ENCODE data around the gene GRK2.

DNA sequence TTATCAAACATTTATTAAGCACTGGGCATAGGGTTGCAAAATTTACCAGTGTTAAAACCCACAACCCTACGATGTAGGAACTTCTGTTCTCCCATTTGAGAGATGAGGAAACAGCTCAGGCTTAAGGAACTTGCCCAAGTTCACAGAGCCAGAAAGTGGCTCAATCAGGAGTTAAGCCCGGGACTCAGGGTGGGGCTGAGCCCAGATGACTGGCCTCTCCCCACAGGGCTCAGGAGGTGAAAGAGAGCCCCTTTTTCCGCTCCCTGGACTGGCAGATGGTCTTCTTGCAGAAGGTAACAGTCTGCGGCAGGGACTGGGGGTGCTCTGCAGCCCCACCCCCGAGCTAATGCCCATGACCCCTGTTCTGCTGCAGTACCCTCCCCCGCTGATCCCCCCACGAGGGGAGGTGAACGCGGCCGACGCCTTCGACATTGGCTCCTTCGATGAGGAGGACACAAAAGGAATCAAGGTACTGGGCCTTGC is 17.2 kb downstream of the GRK2 start:
- TF ChIP-seq POLR2A (IDR thresholded peaks at IDR 0.05; ENCODE audit: low read depth, low read length) (no peak), POLR2AphosphoS5 (IDR thresholded peaks at IDR 0.05; ENCODE audit: low read depth, low read length) (no peak)
